GM12874 (cell line): ENCODE measurements around the gene FAAP20.

Experiments
- CTCF ChIP-seq: IDR thresholded peaks from 2 replicates; pipeline ENCODE4 v1.5.1; 2011; ENCODE audit warnings: low read depth, mild to moderate bottlenecking, control low read depth, low read length, moderate library complexity; ENCODE audit not compliant: insufficient read depth

The FAAP20 gene

GRCh38 chr1:2228694-2229036 is 34.1 kb upstream of the FAAP20 start:
- no peak for TF ChIP-seq CTCF

GRCh38 chr1:2228157-2228594 is 33.6 kb upstream of the FAAP20 start, which contains the start of gene SKI:
TSS of gene SKI (plus strand) at chr1:2228319. CDS start at chr1:2228767, 448 bp downstream.
- TF ChIP-seq CTCF, result no peak

GRCh38 chr1:2227346-2228156 is 33.0 kb upstream of the FAAP20 start:
- TF ChIP-seq CTCF, result no peak

GRCh38 chr1:2226525-2227345 is 32.2 kb upstream of the FAAP20 start:
- TF ChIP-seq CTCF, result no peak

GRCh38 chr1:2224631-2225428 is 30.3 kb upstream of the FAAP20 start:
- no peak for TF ChIP-seq CTCF

GRCh38 chr1:2224170-2224584 is 29.6 kb upstream of the FAAP20 start:
- no peak for TF ChIP-seq CTCF

GRCh38 chr1:2221271-2221670 is 26.7 kb upstream of the FAAP20 start:
- no peak for TF ChIP-seq CTCF
